HG02759 (cell line): ENCODE measurements around the gene MRPL54.

Experiments
- ATAC-seq: cut with Tn5 transposase; IDR thresholded peaks from one replicate; pipeline ENCODE4 v1.9.1; 2021; ENCODE audit warnings: mild to moderate bottlenecking, moderate library complexity; ENCODE audit not compliant: unreplicated experiment

MRPL54 gene

GRCh38 chr19:3768015-3768747, 5.7 kb downstream of the MRPL54 start:
- no peak for ATAC-seq

GRCh38 chr19:3768748-3769099, 6.2 kb downstream of the MRPL54 start:
- no peak for ATAC-seq

- ATAC-seq = no peak
These were observed 7.0 kb downstream of the MRPL54 start for GRCh38 chr19:3769494-3769893.

GRCh38 chr19:3770136-3770999, 7.9 kb downstream of the MRPL54 start:
- ATAC-seq = no peak

DNA sequence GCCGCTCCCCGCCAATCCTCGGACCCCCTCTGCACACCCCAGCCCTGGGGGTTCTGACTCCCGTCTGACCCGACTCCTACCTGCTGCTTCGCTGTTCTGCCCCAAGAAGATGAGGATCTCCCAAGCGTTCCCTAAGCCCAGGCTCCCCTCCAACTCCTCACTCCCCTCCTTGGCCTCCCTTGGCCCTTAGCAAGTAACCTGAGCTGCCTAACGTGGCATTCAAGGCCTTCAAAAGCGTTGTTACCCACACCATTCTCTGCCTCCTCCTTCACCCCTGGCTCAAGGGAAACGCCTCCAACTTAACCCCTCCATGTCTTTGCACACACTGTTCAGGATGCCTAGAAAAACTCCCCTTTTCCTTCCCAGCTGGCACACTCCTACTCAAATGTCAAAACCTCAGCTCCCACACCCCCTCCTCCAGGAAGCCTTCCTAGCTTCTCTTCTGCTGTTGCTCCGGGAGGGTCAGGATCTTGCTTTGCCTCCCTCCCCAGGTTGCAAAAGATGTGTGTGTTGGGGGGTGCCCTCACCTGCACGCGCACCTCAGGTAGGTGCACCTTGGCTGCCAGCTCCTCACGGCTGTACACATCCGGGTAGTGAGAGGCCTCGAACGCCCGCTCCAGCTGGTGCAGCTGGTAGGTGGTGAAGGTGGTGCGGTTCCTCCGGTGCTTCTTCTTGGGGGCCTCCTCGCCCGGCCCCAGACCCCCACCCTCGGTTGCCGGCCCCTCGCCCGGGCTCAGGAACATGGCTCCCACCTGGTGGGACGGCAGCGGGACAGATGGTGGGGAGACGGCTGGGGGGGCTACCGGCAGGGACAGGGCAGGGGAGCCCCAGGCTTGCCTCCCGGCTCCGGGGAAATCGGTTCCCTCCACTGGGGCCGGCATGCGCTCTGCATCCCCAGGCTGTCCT, 8.8 kb downstream of the MRPL54 start:
- ATAC-seq = no peak

DNA sequence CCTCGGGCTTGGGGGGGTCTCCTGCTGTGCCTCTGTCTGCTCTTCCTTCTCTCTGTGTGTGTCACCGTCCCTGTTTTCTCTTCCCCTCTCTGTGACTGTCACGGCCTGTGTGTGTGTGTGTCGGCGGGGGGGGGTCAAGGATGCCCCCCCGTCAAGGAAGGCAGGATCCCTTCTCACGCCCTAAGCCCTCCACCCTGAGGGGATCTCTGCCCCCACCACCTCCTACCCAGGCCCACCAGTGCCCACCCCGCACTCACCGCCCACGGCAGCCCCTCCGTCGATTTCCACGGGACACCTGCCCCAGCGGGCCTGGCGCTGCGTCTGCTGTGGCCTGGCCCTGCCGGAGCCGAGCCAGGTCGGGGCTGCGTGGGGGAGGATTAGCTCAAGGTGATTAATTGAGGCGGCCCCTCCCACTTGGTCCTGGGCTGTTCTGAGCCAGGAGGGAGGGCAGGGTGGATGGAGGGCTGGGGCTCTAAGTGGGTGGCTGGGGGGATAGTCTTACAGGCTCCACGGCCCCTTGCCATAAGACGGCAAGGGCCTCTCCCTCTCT, 9.5 kb downstream of the MRPL54 start, which contains the start of gene RAX2:
Gene RAX2 (minus strand): TSS at position 323 of the 550 bp plus-strand sequence. CDS start 486 bp downstream, outside the sequence.
- no peak for ATAC-seq

DNA sequence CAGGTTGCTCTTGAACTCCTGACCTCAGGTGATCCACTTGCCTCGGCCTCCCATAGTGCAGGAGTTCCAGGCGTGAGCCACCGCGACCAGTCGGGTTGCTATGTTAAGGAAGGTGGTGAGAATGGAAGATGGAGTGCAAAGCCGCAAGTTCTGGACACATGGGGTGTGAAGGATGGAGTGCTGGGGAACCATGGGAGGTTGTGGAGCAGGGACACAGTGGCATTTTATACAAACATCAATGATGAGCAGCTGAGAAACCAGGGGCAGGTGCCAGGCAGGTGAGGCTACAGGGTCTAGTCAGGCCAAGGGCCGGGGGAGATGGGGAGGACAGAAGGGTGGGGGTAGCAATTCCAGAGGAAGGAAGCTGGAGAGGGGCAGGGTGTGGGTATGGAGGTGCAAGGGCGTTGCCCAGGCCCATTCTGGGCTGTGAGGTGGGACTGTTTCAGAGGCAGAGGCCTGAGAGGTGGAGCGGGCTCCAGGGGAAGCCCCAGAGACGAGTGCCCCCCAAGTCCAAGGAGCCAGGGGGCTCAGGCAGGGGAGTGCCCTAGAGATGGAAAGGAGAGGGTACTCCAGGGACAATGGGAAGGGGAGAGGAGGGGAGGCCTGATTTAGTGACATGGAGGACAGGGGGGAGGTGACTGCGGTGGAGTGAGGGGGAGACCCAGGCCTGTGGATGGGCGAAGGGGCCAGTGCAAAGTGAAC, 11.5 kb downstream of the MRPL54 start:
- no peak for ATAC-seq

DNA sequence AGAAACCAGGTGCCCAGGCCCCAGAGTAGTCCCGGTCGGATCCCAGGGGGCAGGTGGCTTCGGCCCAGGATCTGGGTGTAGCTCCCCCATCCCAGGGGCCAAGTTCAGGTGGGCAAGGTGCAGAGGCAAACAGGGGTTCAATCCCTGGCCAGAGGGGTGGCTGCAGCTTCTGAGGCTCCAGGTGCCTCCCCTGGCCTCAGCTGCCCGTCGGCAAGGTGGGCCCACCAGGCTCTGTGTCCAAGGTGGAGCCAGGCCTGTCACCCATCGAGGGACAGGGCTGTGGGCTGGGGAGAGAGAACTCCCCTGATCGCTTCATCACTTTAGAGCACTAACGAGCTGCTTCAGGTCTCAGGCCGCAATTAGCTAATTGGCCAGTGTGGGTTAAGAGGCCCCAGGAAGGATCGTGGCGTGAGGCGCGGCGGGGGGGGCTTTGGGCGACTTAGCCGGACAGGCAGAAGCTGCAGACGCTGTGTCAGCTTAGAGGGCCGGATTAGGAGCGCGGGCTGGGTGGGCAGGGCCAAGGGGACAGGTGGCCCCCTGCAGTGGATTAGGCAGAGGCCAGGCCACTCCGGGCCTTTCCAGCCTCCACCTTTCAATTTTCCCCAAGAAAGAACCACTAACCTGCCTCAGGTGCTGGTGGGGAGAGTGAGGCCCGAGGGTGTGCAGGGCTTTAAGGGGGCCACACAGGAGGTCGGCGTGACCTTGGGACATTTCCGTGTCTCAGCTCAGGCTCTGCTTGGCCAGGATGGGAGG, 12.3 kb downstream of the MRPL54 start:
- ATAC-seq = no peak

- ATAC-seq = no peak
These were observed 12.9 kb downstream of the MRPL54 start for GRCh38 chr19:3775374-3775711.

- ATAC-seq = no peak
These were observed 13.3 kb downstream of the MRPL54 start for GRCh38 chr19:3775831-3776230.

- no peak for ATAC-seq
These were observed 14.1 kb downstream of the MRPL54 start for GRCh38 chr19:3776479-3777040.

GRCh38 chr19:3778104-3778867, 15.8 kb downstream of the MRPL54 start:
- ATAC-seq = no peak

DNA sequence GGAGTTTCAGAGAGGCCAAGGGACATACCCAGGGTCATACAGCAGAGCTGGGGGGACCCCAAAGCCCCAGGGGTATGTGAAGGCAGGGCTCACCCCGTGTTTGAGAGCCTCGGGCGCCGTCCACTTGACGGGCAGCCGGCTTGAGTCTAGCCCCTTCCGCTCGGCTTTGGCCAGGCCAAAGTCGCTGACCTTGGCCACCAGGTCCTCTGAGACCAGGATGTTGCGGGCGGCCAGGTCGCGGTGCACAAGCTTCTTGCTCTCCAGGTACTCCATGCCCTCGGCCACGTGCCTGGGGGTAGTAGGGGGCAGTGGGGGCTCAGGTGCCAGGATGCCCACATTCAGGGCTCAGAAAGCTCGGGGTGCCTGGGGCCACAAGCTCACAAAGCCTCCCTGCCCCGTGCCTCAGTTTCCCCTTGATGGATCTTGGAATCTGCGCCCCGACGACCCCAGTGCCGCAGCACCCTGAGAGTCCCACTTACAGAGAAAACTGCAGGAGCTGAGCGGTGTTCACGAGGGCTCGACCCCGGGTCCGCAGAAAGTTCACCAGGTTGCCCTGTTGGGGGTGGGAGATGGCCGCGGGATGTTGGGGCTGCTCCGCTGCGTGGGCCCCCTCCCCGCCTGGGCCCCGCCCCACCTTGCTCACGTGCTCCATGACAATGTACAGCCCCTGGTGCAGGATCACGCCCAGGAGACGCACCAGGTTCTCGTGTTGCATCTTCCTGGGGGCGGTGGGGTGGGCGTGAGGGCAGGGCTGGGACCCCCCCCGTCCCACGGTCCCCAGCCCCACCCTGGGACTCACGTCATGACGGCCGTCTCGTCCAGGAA, 16.6 kb downstream of the MRPL54 start:
- ATAC-seq = no peak

GRCh38 chr19:3780786-3781304, 18.4 kb downstream of the MRPL54 start:
- no peak for ATAC-seq

DNA sequence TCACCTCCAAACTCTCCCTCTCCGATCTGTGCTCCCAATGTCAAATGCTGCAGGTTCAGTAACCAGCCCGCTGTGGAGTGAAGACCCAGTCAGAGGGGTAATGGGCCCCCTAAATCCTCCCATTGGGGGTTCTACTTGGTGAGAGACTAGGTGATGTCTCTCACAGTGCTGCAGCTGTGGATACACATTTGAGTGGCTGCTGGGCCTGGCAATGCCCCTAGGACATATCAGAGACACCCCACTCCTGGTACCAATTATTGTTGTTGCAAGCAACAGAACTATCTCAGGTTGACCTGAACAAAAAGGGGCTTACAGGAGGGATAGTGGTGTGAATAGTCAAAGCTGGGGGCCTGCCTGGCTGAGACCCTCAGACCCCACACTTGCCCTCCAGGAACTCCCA, 19.1 kb downstream of the MRPL54 start:
- ATAC-seq = no peak

GRCh38 chr19:3782330-3782729, 19.8 kb downstream of the MRPL54 start:
- ATAC-seq = no peak

GRCh38 chr19:3782903-3783302, 20.4 kb downstream of the MRPL54 start:
- no peak for ATAC-seq
